GM12892 (cell line): ENCODE results near the gene STAT6.
A peak's percentile ranks its signal among the peaks of the same experiment; 100 is the strongest.

ENCODE experiments used
- POLR2A ChIP-seq: IDR thresholded peaks from 2 replicates; pipeline ENCODE4 v1.6.1; 2011; ENCODE audit warnings: low read depth, low read length, control low read depth
- POLR2AphosphoS5 ChIP-seq: IDR thresholded peaks from 2 replicates; pipeline ENCODE4 v1.6.1; 2011; ENCODE audit warnings: low read depth, low read length, control low read depth
- TAF1 ChIP-seq: IDR thresholded peaks from 2 replicates; pipeline ENCODE4 v1.6.1; 2011; ENCODE audit warnings: low read depth, mild to moderate bottlenecking, control low read depth, low read length, borderline replicate concordance

GRCh38 chr12:57087691-57088353 is 23.3 kb downstream of the STAT6 start:
- peak; percentile 4 for TF ChIP-seq POLR2A
- no peak for TF ChIP-seq TAF1
- no peak; the same call in 1 of the 2 replicates for TF ChIP-seq POLR2AphosphoS5
